Measurements from ENCODE around the gene MIS18A.

DNA sequence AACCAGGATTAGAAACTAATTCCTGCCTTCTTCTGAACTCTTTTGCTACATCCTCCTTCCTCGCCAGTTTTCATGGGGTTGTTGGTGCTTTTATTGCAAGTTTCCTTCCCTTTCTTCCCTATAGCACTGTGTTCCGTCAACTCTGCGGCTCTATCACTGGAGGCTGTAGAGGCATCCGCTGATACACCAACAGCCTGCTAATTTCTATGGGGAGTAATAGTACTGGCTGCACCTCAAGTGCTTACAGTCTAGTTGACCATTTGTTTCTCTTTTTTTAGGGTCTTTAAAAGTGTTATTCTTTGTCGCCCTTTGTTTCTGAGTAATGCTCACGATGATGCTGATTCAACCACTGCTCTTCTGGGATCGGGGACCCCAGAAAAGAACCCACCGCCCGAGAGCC, 746 bp downstream of the MIS18A start:
- TF ChIP-seq YY1 (IDR thresholded peaks at IDR 0.05; ENCODE audit: insufficient read depth, insufficient read length) (no peak), ZNF274 (IDR thresholded peaks at IDR 0.05; ENCODE audit: low read depth, low read length) (no peak)

All from NT2/D1 (cell line).